ENCODE results near the gene SEZ6L. TPM values are rescaled to one million over a fixed set of nuclear protein-coding genes. Genes with fewer than 3 reads are reported as not detected.

Gene SEZ6L
- total RNA-seq, 4 donors from 2014 or later: 0.10 to 0.13 TPM; not detected in 2

- no peaks in the 10 kb centered on the region for H3K9me3 ChIP-seq
- in situ Hi-C loops (cut with MboI; ENCODE audit: low sequenced_read_pairs in 4 of 4): no loop called here
- TF ChIP-seq POLR2A (IDR thresholded peaks at IDR 0.05) (no peak), CTCF (IDR thresholded peaks at IDR 0.05 in 4 of 5, conservative IDR thresholded peaks at IDR 0.05 in 1 of 5) (no peak)
- peaks cover 10 to 28% (median 15%) of the 10 kb centered on the region in 3 donors for H3K27me3 ChIP-seq
- DNase-seq: no peak
- H3K4me3 ChIP-seq: no peak overlapping the region
- H3K4me1 ChIP-seq: peaks cover 0 to 3% of the 10 kb centered on the region in 2 donors
- no peak overlapping the region for H3K27ac ChIP-seq
- no peak for ATAC-seq
- H3K36me3 ChIP-seq: no peaks in the 10 kb centered on the region
- intact Hi-C loops (cut with DNase I; ENCODE audit: low total_unique reads): no loop called here
Measured at GRCh38 chr22:26417406-26417805, 248.1 kb downstream of the SEZ6L start.

GRCh38 chr22:26418620-26419019 is 249.4 kb downstream of the SEZ6L start:
- TF ChIP-seq CTCF (IDR thresholded peaks at IDR 0.05 in 4 of 5, conservative IDR thresholded peaks at IDR 0.05 in 1 of 5) (no peak), POLR2A (IDR thresholded peaks at IDR 0.05) (no peak)
- intact Hi-C loops (cut with DNase I; ENCODE audit: low total_unique reads) (no loop called here), in situ Hi-C loops (cut with MboI; ENCODE audit: low sequenced_read_pairs in 4 of 4) (no loop called here)
- H3K36me3 ChIP-seq: no peaks in the 10 kb centered on the region
- H3K27me3 ChIP-seq: peaks cover 10 to 25% (median 19%) of the 10 kb centered on the region in 3 donors
- no peak overlapping the region for H3K27ac ChIP-seq
- H3K9me3 ChIP-seq: no peaks in the 10 kb centered on the region
- no peak for DNase-seq
- peaks cover 0 to 3% of the 10 kb centered on the region in 2 donors for H3K4me1 ChIP-seq
- ATAC-seq: no peak
- H3K4me3 ChIP-seq: no peak overlapping the region

- H3K36me3 ChIP-seq: no peaks in the 10 kb centered on the region
- no peak for DNase-seq
- no peak for ATAC-seq
- in situ Hi-C loops (cut with MboI; ENCODE audit: low sequenced_read_pairs in 4 of 4) (no loop called here), intact Hi-C loops (cut with DNase I; ENCODE audit: low total_unique reads) (no loop called here)
- no peak overlapping the region for H3K27ac ChIP-seq
- H3K4me1 ChIP-seq: peaks cover 3% of the 10 kb centered on the region in 2 donors
- no peak overlapping the region for H3K4me3 ChIP-seq
- peaks cover 16 to 28% (median 19%) of the 10 kb centered on the region in 3 donors for H3K27me3 ChIP-seq
- H3K9me3 ChIP-seq: no peaks in the 10 kb centered on the region
- TF ChIP-seq POLR2A (IDR thresholded peaks at IDR 0.05) (no peak), CTCF (IDR thresholded peaks at IDR 0.05 in 4 of 5, conservative IDR thresholded peaks at IDR 0.05 in 1 of 5) (no peak)
Measured at GRCh38 chr22:26426924-26427323, 257.7 kb downstream of the SEZ6L start.

- peak within 1 kb of the TSS in 1 of 4 donors; percentile 35 for H3K27ac ChIP-seq
- no peaks in the 10 kb centered on the region for H3K36me3 ChIP-seq
- H3K4me3 ChIP-seq: peak within 1 kb of the TSS; percentile 42 to 57 (median 50)
- DNase-seq (peak in 1 of 2 donors; percentile 23), ATAC-seq (peak; percentile 53 to 59)
- peaks cover 3% of the 10 kb centered on the region in 2 donors for H3K4me1 ChIP-seq
- no peaks in the 10 kb centered on the region for H3K9me3 ChIP-seq
- intact Hi-C loops (cut with DNase I; ENCODE audit: low total_unique reads) (no loop called here), in situ Hi-C loops (cut with MboI; ENCODE audit: low sequenced_read_pairs in 4 of 4) (no loop called here)
- peaks cover 25 to 31% (median 30%) of the 10 kb centered on the region in 3 donors for H3K27me3 ChIP-seq
- TF ChIP-seq POLR2A (IDR thresholded peaks at IDR 0.05) (peak in 1 of 2 donors; percentile 16), CTCF (IDR thresholded peaks at IDR 0.05 in 4 of 5, conservative IDR thresholded peaks at IDR 0.05 in 1 of 5) (no peak)
Measured at GRCh38 chr22:26428515-26429457, 259.5 kb downstream of the SEZ6L start, which contains the start of gene ASPHD2. Gene ASPHD2, plus strand, starts transcription at chr22:26429260. Its CDS starts 4,356 bp downstream, at chr22:26433616.
